Adipocyte (in vitro differentiated cells): Measurements from ENCODE around the gene HABP2.

Experiments used
- DNase-seq: peaks from one replicate; pipeline ENCODE4 v3.0.0-alpha.2; 2015; ENCODE audit warnings: low read depth
- H3K27me3 ChIP-seq: replicated peaks from 2 replicates; pipeline ENCODE4 v1.7.0; 2013; ENCODE audit warnings: mild to moderate bottlenecking, low read length, moderate library complexity; ENCODE audit not compliant: control insufficient read depth, insufficient read depth
- H3K36me3 ChIP-seq: 2 replicates; pipeline ENCODE4 v1.7.0; 2013; ENCODE audit warnings: low read length, mild to moderate bottlenecking, moderate library complexity; ENCODE audit not compliant: control insufficient read depth, insufficient read depth, severe bottlenecking
- H3K4me1 ChIP-seq: 2 replicates; pipeline ENCODE4 v1.7.0; 2013; ENCODE audit warnings: mild to moderate bottlenecking, low read length, moderate library complexity; ENCODE audit not compliant: control insufficient read depth, insufficient read depth
- H3K4me3 ChIP-seq: 2 replicates; pipeline ENCODE4 v1.7.0; 2013; ENCODE audit warnings: mild to moderate bottlenecking, low read length, moderate library complexity
- H3K9ac ChIP-seq: 2 replicates; pipeline ENCODE4 v1.7.0; 2013; ENCODE audit warnings: mild to moderate bottlenecking, low read length, moderate library complexity
- H3K9me3 ChIP-seq: 2 replicates; pipeline ENCODE4 v1.7.0; 2013; ENCODE audit warnings: mild to moderate bottlenecking, low read length, moderate library complexity; ENCODE audit not compliant: control insufficient read depth

HABP2 gene

DNA sequence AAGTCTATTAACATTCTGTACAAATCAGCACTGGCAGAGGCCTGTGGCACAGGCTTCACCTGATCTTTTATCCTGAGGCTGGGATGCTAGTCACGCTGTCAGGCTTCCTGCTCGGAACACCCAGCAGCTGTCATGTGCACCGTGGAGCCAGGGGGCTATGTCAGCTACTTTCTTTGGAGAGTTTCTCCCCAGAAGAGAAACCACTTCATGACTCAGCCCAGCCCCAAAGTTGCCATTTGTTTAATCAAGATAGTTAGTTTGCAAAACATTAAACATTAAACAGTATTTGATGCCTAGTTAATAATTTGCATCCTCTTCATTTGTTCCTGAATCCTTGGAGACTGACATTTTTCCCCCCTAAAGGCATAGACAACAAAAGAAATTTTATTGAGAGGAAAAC lies at the start of gene HABP2:
Gene HABP2, plus strand, starts transcription at position 353 of the 400 bp plus-strand sequence. CDS start 69 bp downstream, outside the sequence.
- no peaks in the 10 kb centered on the region for H3K36me3 ChIP-seq
- H3K4me3 ChIP-seq = no peak within 1 kb of the TSS
- no peaks in the 10 kb centered on the region for H3K9me3 ChIP-seq
- H3K27me3 ChIP-seq = no peaks in the 10 kb centered on the region
- H3K9ac ChIP-seq = no peak within 1 kb of the TSS
- DNase-seq = no peak
- H3K4me1 ChIP-seq = no peaks in the 10 kb centered on the region

GRCh38 chr10:113503930-113504329 lies 48.9 kb upstream of the HABP2 start:
- peaks cover 8% of the 10 kb centered on the region for H3K9me3 ChIP-seq
- no peak overlapping the region for H3K4me3 ChIP-seq
- peaks cover 3% of the 10 kb centered on the region for H3K4me1 ChIP-seq
- DNase-seq = no peak
- peaks cover 4% of the 10 kb centered on the region for H3K27me3 ChIP-seq
- no peak overlapping the region for H3K9ac ChIP-seq
- no peaks in the 10 kb centered on the region for H3K36me3 ChIP-seq

DNA sequence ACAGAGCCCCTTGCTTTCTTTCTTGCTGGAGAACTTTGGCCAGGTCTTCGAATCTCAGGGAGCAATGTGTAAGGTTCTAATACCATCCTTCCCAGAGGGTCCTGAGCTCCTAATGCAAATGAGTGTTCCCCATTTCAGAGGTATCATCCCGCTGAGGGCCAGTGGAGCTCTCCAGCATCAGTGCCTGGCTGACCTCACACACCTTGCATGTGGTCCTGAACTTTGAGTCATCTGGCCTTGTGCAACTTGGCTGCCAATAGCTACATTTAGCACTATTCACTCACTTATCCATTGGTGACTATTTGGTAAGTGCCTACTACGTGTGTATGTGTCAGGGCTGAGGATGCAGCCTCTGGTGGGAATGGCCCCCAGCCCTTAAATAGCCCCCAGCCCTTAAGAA lies 48.4 kb upstream of the HABP2 start:
- Histone ChIP-seq H3K36me3 (no peaks in the 10 kb centered on the region), H3K9ac (no peak overlapping the region), H3K27me3 (peaks cover 4% of the 10 kb centered on the region), H3K4me3 (no peak overlapping the region), H3K9me3 (peaks cover 8% of the 10 kb centered on the region), H3K4me1 (no peaks in the 10 kb centered on the region)
- DNase-seq = no peak

- peaks cover 4% of the 10 kb centered on the region for H3K27me3 ChIP-seq
- H3K4me1 ChIP-seq = no peaks in the 10 kb centered on the region
Measured at GRCh38 chr10:113506476-113506875, 46.4 kb upstream of the HABP2 start.

DNA sequence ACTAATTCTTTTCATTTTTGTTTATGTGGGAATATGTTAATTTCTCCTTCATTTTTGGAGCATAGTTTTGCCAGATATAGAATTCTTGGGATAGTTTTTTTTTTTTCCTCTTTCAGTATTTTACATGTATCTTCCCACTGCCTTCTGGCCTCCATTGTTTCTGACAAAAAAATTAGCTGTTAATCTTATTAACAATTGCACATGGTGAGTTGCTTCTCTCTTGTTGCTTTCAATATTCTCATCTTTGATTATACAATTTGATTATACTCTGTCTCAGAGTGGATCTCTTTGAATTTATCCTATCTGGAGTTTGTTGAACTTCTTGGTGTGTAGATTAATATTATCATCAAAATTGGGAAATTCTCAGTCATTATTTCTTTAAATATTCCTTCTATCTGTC lies 41.4 kb upstream of the HABP2 start:
- no peak overlapping the region for H3K4me3 ChIP-seq
- no peak overlapping the region for H3K9ac ChIP-seq
- no peaks in the 10 kb centered on the region for H3K4me1 ChIP-seq
- peaks cover 20% of the 10 kb centered on the region for H3K9me3 ChIP-seq
- H3K27me3 ChIP-seq = no peaks in the 10 kb centered on the region
- DNase-seq = no peak
- no peaks in the 10 kb centered on the region for H3K36me3 ChIP-seq

More at GRCh38 chr10:113506476-113506875, 46.4 kb upstream of the HABP2 start:
- no peak overlapping the region for H3K4me3 ChIP-seq
- H3K9ac ChIP-seq = no peak overlapping the region
- H3K9me3 ChIP-seq = peaks cover 21% of the 10 kb centered on the region
- H3K36me3 ChIP-seq = no peaks in the 10 kb centered on the region
- DNase-seq = peak; percentile 57

DNA sequence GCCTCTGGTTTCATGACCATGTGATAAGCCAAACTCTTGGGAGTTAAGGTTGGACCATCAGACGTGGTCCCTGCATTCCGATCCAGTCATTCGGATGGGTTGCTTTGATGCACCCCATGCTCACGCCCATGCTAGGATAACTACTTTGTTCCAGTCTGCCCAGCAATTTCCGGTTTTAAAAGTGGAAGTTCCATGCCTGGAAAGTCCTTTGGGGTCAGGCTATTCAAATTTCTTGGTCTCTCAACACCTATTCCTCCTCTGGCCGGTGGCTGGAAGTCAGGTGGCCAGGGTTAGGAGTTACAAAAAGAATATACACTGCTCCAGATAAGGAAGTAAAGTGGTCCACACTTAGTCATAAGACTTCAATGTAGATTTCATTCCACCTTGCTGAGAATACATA lies 37.7 kb upstream of the HABP2 start:
- peaks cover 18% of the 10 kb centered on the region for H3K9me3 ChIP-seq
- H3K4me1 ChIP-seq = peaks cover 8% of the 10 kb centered on the region
- H3K4me3 ChIP-seq = no peak overlapping the region
- no peaks in the 10 kb centered on the region for H3K36me3 ChIP-seq
- no peak for DNase-seq
- H3K9ac ChIP-seq = no peak overlapping the region
- H3K27me3 ChIP-seq = no peaks in the 10 kb centered on the region

- Histone ChIP-seq H3K9me3 (peaks cover 15% of the 10 kb centered on the region), H3K27me3 (no peaks in the 10 kb centered on the region), H3K9ac (no peak overlapping the region), H3K4me1 (peaks cover 12% of the 10 kb centered on the region), H3K4me3 (no peak overlapping the region), H3K36me3 (no peaks in the 10 kb centered on the region)
- DNase-seq = peak; percentile 91
Measured at GRCh38 chr10:113515601-113516000, 37.3 kb upstream of the HABP2 start.

DNA sequence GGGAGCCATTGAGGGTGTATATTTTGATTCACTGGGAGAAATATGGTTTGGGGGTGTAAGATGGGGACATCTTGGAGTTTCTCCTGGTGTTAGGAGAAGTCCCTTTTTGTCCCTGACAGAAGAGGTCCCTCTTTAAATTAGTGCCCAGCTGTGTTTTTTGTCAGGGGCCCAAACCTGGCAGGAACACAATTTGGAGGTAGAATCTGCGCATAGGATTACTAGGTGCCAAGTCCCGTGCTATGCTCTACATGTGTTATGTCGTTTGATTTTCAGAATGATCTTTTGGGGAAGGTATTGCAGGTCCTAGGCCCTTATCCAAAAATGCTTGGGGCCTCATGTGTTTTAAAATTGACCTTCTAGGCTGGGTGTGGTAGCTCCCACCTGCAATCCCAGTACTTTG lies 36.8 kb upstream of the HABP2 start:
- no peak for DNase-seq
- Histone ChIP-seq H3K9ac (no peak overlapping the region), H3K9me3 (peaks cover 11% of the 10 kb centered on the region)

GRCh38 chr10:113517165-113517900 lies 35.5 kb upstream of the HABP2 start:
- Histone ChIP-seq H3K4me1 (peaks cover 17% of the 10 kb centered on the region), H3K4me3 (no peak overlapping the region), H3K9ac (no peak overlapping the region), H3K9me3 (no peaks in the 10 kb centered on the region), H3K27me3 (no peaks in the 10 kb centered on the region), H3K36me3 (no peaks in the 10 kb centered on the region)
- no peak for DNase-seq

More for the DNA sequence above, 36.8 kb upstream of the HABP2 start:
- no peaks in the 10 kb centered on the region for H3K27me3 ChIP-seq
- no peaks in the 10 kb centered on the region for H3K36me3 ChIP-seq
- H3K4me3 ChIP-seq = no peak overlapping the region
- peaks cover 17% of the 10 kb centered on the region for H3K4me1 ChIP-seq

DNA sequence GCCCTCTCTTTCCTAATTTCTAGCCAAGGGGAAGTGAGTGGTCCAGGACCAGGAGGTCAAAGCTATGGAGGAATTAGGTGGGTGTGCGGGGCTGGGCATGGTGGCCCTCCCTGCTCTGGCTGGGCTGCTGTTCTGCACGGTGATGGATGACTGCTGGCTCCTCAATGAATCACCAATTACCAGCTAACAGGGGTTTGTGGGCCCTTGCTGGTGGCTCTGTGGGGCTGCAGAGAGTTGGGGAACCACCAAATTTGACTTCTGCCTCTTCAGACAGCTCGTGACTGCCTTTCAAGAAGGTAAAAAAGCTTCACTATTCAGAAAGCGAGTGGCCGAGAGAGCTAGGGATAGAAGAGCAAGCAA lies 35.0 kb upstream of the HABP2 start:
- Histone ChIP-seq H3K9me3 (no peaks in the 10 kb centered on the region), H3K9ac (no peak overlapping the region), H3K4me3 (no peak overlapping the region), H3K27me3 (no peaks in the 10 kb centered on the region), H3K4me1 (peaks cover 20% of the 10 kb centered on the region), H3K36me3 (no peaks in the 10 kb centered on the region)
- DNase-seq = no peak

- Histone ChIP-seq H3K4me1 (peaks cover 25% of the 10 kb centered on the region), H3K9me3 (no peaks in the 10 kb centered on the region), H3K27me3 (no peaks in the 10 kb centered on the region), H3K4me3 (no peak overlapping the region), H3K36me3 (no peaks in the 10 kb centered on the region), H3K9ac (no peak overlapping the region)
- DNase-seq = no peak
Measured at GRCh38 chr10:113518415-113518814, 34.4 kb upstream of the HABP2 start.
